ENCODE results near the gene RAPGEF1. TPM values are rescaled to one million over a fixed set of nuclear protein-coding genes. Genes with fewer than 3 reads are reported as not detected.
A peak's percentile ranks its signal among the peaks of the same experiment; 100 is the strongest.

RAPGEF1 gene
- total RNA-seq, 1 donor from 2014 or later: 33.3 TPM

- no peak overlapping the region for H3K27ac Mint-ChIP-seq
Measured at GRCh38 chr9:131587906-131588305, 152.0 kb downstream of the RAPGEF1 start.

GRCh38 chr9:131587331-131587730 lies 152.5 kb downstream of the RAPGEF1 start:
- H2AFZ ChIP-seq (replicated peaks): no peak overlapping the region
- H3K27ac ChIP-seq: no peak overlapping the region
- H3K4me1 Mint-ChIP-seq: no peaks in the 10 kb centered on the region
- H3K36me3 Mint-ChIP-seq: peaks cover 19% of the 10 kb centered on the region
- no peaks in the 10 kb centered on the region for H3K36me3 ChIP-seq
- no peak overlapping the region for H3K27ac Mint-ChIP-seq
- H3F3A ChIP-seq (ENCODE audit: low read depth): no peaks in the 10 kb centered on the region
- H3K9me3 ChIP-seq (ENCODE audit: low read depth): no peaks in the 10 kb centered on the region
- no peak for TF ChIP-seq EZH2 (IDR thresholded peaks at IDR 0.05)
- no peak for TF ChIP-seq EZH2phosphoT487 (IDR thresholded peaks at IDR 0.05)
- TF ChIP-seq, protein P1, sequence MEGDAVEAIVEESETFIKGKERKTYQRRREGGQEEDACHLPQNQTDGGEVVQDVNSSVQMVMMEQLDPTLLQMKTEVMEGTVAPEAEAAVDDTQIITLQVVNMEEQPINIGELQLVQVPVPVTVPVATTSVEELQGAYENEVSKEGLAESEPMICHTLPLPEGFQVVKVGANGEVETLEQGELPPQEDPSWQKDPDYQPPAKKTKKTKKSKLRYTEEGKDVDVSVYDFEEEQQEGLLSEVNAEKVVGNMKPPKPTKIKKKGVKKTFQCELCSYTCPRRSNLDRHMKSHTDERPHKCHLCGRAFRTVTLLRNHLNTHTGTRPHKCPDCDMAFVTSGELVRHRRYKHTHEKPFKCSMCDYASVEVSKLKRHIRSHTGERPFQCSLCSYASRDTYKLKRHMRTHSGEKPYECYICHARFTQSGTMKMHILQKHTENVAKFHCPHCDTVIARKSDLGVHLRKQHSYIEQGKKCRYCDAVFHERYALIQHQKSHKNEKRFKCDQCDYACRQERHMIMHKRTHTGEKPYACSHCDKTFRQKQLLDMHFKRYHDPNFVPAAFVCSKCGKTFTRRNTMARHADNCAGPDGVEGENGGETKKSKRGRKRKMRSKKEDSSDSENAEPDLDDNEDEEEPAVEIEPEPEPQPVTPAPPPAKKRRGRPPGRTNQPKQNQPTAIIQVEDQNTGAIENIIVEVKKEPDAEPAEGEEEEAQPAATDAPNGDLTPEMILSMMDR (IDR thresholded peaks at IDR 0.05): no peak
- peak overlapping the region; percentile 14 for H3K4me3 Mint-ChIP-seq
- no peak overlapping the region for H3K9ac ChIP-seq
- peaks cover 8% of the 10 kb centered on the region for H3K27me3 Mint-ChIP-seq (ENCODE audit: insufficient read depth, low read depth)
- H3K27me3 ChIP-seq: no peaks in the 10 kb centered on the region
- H3K4me1 ChIP-seq: no peaks in the 10 kb centered on the region
- H3K4me3 ChIP-seq: no peak overlapping the region
- H3K4me2 ChIP-seq: no peak overlapping the region
- no peak for DNase-seq (ENCODE audit: low spot score)
- no peaks in the 10 kb centered on the region for H3K79me2 ChIP-seq (ENCODE audit: low read depth)
- H3K9me3 Mint-ChIP-seq: no peaks in the 10 kb centered on the region
- H4K20me1 ChIP-seq (ENCODE audit: low read depth): no peaks in the 10 kb centered on the region

More at GRCh38 chr9:131587906-131588305, 152.0 kb downstream of the RAPGEF1 start:
- no peak overlapping the region for H2AFZ ChIP-seq (replicated peaks)
- Mint-ChIP-seq H3K4me3 (no peak overlapping the region), H3K9me3 (no peaks in the 10 kb centered on the region), H3K36me3 (peaks cover 19% of the 10 kb centered on the region), H3K4me1 (no peaks in the 10 kb centered on the region), H3K27me3 (ENCODE audit: insufficient read depth, low read depth) (peaks cover 8% of the 10 kb centered on the region)
- no peaks in the 10 kb centered on the region for H3F3A ChIP-seq (ENCODE audit: low read depth)
- no peaks in the 10 kb centered on the region for H3K4me1 ChIP-seq
- no peaks in the 10 kb centered on the region for H3K27me3 ChIP-seq
- no peaks in the 10 kb centered on the region for H3K36me3 ChIP-seq
- no peaks in the 10 kb centered on the region for H3K9me3 ChIP-seq (ENCODE audit: low read depth)
- H3K4me3 ChIP-seq: no peak overlapping the region
- no peak overlapping the region for H3K4me2 ChIP-seq
- no peak overlapping the region for H3K9ac ChIP-seq
- TF ChIP-seq, protein P1 (IDR thresholded peaks at IDR 0.05): no peak
- TF ChIP-seq EZH2phosphoT487 (IDR thresholded peaks at IDR 0.05) (no peak), EZH2 (IDR thresholded peaks at IDR 0.05) (no peak)
- H3K79me2 ChIP-seq (ENCODE audit: low read depth): no peaks in the 10 kb centered on the region
- no peaks in the 10 kb centered on the region for H4K20me1 ChIP-seq (ENCODE audit: low read depth)
- no peak for DNase-seq (ENCODE audit: low spot score)
- H3K27ac ChIP-seq: no peak overlapping the region

GRCh38 chr9:131585375-131585774 lies 154.5 kb downstream of the RAPGEF1 start:
- TF ChIP-seq EZH2 (IDR thresholded peaks at IDR 0.05) (no peak), EZH2phosphoT487 (IDR thresholded peaks at IDR 0.05) (no peak)
- TF ChIP-seq, protein P1 (IDR thresholded peaks at IDR 0.05): no peak
- H3K4me1 Mint-ChIP-seq: no peaks in the 10 kb centered on the region
- Histone ChIP-seq H3K27me3 (no peaks in the 10 kb centered on the region), H3K4me3 (no peak overlapping the region), H3K4me2 (no peak overlapping the region), H4K20me1 (ENCODE audit: low read depth) (no peaks in the 10 kb centered on the region), H3K36me3 (no peaks in the 10 kb centered on the region), H3K9ac (no peak overlapping the region), H3K4me1 (no peaks in the 10 kb centered on the region), H3K27ac (no peak overlapping the region), H3K79me2 (ENCODE audit: low read depth) (no peaks in the 10 kb centered on the region), H3F3A (ENCODE audit: low read depth) (no peaks in the 10 kb centered on the region), H3K9me3 (ENCODE audit: low read depth) (no peaks in the 10 kb centered on the region), H2AFZ (replicated peaks) (no peak overlapping the region)
- H3K27me3 Mint-ChIP-seq (ENCODE audit: insufficient read depth, low read depth): peaks cover 11% of the 10 kb centered on the region
- no peak for DNase-seq (ENCODE audit: low spot score)
- peaks cover 17% of the 10 kb centered on the region for H3K36me3 Mint-ChIP-seq
- no peaks in the 10 kb centered on the region for H3K9me3 Mint-ChIP-seq
- H3K4me3 Mint-ChIP-seq: no peak overlapping the region
- no peak overlapping the region for H3K27ac Mint-ChIP-seq
